ENCODE results near the gene MANSC1. TPM values are rescaled to one million over a fixed set of nuclear protein-coding genes. Genes with fewer than 3 reads are reported as not detected.

Gene MANSC1
- total and polyA plus RNA-seq, 2 donors (not counting 3 experiments of a cell fraction or from before 2014, with no cell fraction given), result 37.0 to 65.0 TPM

DNA sequence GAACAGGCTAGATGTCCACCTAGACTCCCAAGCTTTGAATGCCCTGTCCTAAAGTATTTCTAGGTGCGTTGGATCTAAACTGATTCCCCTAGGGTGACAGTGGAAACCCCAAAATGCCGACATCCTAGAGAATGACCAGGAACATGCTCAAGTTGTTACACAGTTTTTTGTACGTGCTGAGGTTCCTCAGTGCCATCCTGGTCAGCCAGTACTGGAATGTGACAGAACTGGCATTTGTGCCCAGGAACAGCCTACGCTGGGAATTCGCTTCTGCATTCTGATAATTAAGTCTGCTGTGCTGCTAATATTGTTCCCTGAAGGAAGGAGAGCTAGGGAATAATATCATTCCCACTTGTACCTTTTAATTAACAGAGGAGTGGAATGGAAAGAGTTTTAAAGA is 47.1 kb upstream of the MANSC1 start:
- Histone ChIP-seq H3K27me3 (ENCODE audit: control insufficient read depth in 2 of 2, insufficient read depth in 2 of 2, low read length in 2 of 2) (no peaks in the 10 kb centered on the region), H3K9ac (replicated peaks; ENCODE audit: extremely low read depth, insufficient read depth, low read length) (no peak overlapping the region), H4K20me1 (replicated peaks; ENCODE audit: control insufficient read depth, extremely low read depth, insufficient read depth, low read length) (no peaks in the 10 kb centered on the region), H3K79me2 (ENCODE audit: control insufficient read depth, insufficient read depth, low read length) (no peaks in the 10 kb centered on the region), H3K27ac (ENCODE audit: insufficient read depth, low read depth, low read length) (no peak overlapping the region), H3K4me1 (ENCODE audit: control insufficient read depth, extremely low read depth, insufficient read depth, low read length) (peaks cover 13% of the 10 kb centered on the region), H3K9me3 (replicated peaks; ENCODE audit: control insufficient read depth, insufficient read depth, low read length) (no peaks in the 10 kb centered on the region), H3K4me3 (replicated peaks in 1 of 3; ENCODE audit: insufficient read depth in 1 of 3, low read depth in 1 of 3, low read length in 3 of 3) (no peak overlapping the region), H3K9me1 (replicated peaks; ENCODE audit: control insufficient read depth, extremely low read depth, insufficient read depth, low read length) (no peaks in the 10 kb centered on the region), H2AFZ (ENCODE audit: low read depth, low read length) (no peak overlapping the region), H3K36me3 (ENCODE audit: control insufficient read depth in 2 of 2, extremely low read depth in 1 of 2, insufficient read depth in 2 of 2, low read length in 2 of 2) (no peaks in the 10 kb centered on the region), H3K4me2 (ENCODE audit: insufficient read depth, low read length) (no peak overlapping the region)
- ChIA-PET CTCF (interaction anchor here (0.9 to 1.9 kb wide), 6 partner anchors 10 to 167 kb away, joined by 3 to 8 read pairs (median 5); partner anchors contain the start of gene BORCS5), POLR2A (no interaction called here)
- DNase-seq (ENCODE audit: low read depth, low spot score) (no peak), FAIRE-seq (no peak)
- intact Hi-C loops (cut with micrococcal nuclease) (loop anchor here (5.0 kb wide), 1 partner anchor 165 kb away; the partner anchor contains the start of gene DUSP16), dilution Hi-C loops (cut with MboI; ENCODE audit: extremely low pct_ligation_motif_present, low sequenced_read_pairs) (no loop called here)
- BruUV-seq (replicated peaks), result no TSS peak
- TF ChIP-seq EZH2 (IDR thresholded peaks at IDR 0.05; ENCODE audit: borderline replicate concordance, low read depth, low read length, severe bottlenecking) (no peak), CTCF (IDR thresholded peaks at IDR 0.05; ENCODE audit: extremely low read depth in 1 of 2, insufficient read depth in 1 of 2, low read depth in 1 of 2, low read length in 2 of 2) (no peak), GATA2 (IDR thresholded peaks at IDR 0.05; ENCODE audit: insufficient read depth, insufficient read length, low read depth, low read length) (no peak), FOS (IDR thresholded peaks at IDR 0.05; ENCODE audit: borderline replicate concordance, insufficient read depth, low read length) (no peak), POLR2AphosphoS5 (IDR thresholded peaks at IDR 0.05; ENCODE audit: insufficient read depth, low read depth, low read length) (no peak), POLR2A (IDR thresholded peaks at IDR 0.05; ENCODE audit: low read depth, low read length) (no peak), JUN (IDR thresholded peaks at IDR 0.05; ENCODE audit: borderline replicate concordance, insufficient read depth, insufficient read length, low read depth) (no peak), MYC (IDR thresholded peaks at IDR 0.05; ENCODE audit: low read depth, low read length) (no peak)
- TF ChIP-seq, protein P1, sequence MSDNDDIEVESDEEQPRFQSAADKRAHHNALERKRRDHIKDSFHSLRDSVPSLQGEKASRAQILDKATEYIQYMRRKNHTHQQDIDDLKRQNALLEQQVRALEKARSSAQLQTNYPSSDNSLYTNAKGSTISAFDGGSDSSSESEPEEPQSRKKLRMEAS (IDR thresholded peaks at IDR 0.05; ENCODE audit: insufficient read depth, insufficient read length), result no peak

Measured in endothelial cell of umbilical vein (primary cell).